HG02840 (cell line): ENCODE data around the gene OXNAD1.

Experiments used
- ATAC-seq: cut with Tn5 transposase; IDR thresholded peaks from one replicate; pipeline ENCODE4 v1.9.1; 2021; ENCODE audit warnings: mild to moderate bottlenecking, moderate library complexity, moderate number of reproducible peaks; ENCODE audit not compliant: unreplicated experiment, low FRiP score

The OXNAD1 gene

DNA sequence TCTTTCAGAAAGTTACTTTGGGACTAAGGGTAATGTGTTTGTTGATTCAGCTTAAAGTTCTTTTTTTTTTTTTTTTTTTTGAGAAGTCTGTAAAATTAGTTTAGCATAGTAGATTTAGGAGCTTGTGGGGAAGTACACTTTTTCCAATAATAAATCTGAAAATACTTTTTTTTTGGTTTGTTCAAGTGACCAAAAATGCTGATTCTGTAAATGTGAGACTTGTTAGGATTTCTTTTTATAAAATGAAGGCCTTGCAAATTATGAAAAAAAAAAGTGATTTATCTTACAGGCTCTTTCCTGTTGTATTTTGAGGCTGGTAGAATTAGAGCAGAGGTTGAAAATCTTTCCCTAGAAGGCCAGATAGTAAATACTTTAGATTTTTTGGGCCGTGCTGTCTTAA lies 7.6 kb downstream of the OXNAD1 start:
- ATAC-seq, result no peak

DNA sequence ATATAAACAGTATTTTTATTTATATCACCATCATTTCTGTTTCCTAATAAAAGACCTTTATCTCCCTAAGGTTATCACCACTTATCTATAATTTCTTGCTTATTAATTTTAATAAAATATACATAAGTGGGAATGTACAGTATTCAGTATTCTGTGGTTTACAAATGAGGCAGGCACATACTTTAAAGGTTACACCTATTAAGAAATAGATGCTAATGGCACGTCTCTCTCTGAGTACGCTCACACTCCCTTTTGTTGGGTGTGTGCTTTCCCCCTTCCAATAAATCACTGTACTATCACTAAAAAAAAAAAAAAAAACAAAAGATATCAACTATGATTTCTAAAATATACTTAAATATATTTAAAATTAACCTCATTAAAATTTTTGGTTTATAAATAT lies 8.9 kb downstream of the OXNAD1 start:
- no peak for ATAC-seq

DNA sequence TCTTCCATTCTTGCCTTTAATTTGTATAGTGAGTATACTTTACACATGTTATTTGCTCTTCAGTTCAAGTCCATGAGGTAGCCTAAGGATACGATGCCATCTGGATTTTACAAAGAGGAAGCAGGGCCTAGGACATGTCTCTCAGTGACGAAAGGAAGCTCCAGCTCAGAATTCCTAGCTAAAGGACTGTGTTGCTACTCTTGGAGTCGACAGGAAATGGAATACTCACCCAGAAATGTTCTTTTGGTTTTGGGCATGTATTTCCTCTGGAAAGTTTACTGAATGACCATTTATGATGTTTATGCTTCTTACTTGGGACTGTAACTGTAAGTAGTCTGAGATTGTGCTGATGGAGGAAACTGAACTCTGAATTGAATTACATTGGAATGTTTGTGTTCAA lies 12.5 kb downstream of the OXNAD1 start:
- no peak for ATAC-seq

DNA sequence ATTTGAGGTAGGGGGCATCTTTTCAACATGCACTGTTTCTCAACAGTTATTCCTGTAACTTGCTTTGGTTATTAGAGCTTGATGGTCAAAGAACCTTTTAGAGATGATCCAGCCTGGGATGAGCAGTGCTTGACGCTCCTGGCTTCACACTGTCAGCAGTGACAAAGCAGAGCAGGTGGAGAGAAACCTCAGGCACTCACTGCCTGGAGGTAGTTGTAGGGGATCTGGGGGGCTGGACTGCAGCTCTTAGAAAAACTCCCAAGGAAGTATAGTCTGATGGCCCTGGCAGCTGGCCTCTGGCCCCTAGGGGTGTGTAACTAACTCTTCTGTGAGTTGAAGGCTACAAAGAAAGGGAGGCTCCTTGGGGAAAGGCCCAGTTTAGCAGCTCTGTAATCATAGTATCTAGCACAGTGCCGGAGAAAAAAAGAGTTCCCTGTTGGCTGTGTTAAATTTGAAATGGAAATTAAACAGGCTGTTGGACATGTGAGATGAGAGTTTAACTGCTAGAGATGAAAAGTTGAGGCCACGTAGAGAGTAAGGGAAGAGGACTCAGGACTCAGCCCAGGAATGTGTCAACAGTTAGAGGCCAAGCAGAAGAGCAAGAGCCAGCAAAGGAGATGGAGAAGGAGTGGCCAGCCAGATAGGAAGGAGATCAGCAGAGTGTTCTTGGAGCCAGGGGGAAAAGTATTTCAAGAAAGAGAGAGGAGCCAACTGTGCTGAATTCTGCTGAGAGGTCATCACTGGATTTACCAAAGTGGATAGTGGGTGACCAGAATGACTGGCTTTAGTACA lies 14.2 kb downstream of the OXNAD1 start:
- no peak for ATAC-seq

DNA sequence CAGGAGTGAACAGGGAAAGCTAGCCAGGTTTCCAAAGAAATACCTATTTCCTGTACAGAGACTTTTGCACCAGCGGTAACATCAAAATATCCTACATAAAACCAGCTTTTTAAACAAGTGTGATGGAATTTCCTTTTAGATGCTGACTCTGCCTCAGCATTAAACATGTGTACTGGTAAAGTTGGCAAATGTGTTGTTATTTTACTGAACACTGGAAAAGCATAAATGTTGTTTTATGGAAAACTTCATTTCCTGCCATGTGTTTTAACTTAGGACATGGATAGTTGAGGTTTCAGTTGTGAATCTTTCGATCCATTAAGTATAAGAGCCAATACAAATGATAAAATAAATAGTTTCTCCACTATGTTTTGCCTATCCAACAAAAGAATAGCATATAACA lies 15.7 kb downstream of the OXNAD1 start:
- ATAC-seq, result no peak

DNA sequence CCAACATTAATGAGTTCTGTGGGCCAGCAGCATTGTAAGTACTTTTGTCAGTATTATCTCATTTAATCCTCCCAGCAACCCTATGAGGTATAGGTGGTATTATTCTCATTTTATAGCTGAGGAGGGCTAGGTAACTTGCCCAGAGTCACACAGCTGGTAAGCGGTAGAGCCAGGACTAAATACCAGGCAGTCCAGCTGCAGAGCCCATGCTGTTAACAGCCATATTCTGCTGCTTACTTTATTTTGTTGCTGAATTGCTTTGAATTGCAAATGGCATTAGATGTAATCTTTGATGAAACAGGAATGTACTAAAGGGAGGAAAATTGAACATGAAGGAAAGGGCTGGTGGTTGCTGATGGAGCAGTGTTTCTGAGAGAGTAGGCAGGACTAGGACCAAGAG lies 19.6 kb downstream of the OXNAD1 start:
- no peak for ATAC-seq

DNA sequence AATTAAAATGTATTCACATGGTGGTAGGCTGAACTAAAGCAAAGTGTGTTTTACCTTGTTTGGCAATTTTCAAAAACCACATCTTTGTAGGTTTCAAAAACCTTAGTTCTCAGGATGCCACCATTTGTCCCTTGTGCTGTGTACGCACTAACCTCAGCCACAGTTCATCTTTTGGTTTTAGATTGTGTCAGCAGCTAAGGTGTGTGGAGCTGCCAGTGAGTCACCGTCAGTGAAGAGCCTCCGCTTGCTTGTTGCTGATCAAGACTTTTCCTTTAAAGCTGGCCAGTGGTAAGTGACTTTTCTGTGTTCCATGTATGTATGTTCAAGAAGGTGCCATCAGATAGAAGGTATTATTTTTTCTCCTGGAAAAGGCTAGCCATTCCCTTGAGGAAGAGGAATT lies 21.1 kb downstream of the OXNAD1 start:
- ATAC-seq, result no peak

DNA sequence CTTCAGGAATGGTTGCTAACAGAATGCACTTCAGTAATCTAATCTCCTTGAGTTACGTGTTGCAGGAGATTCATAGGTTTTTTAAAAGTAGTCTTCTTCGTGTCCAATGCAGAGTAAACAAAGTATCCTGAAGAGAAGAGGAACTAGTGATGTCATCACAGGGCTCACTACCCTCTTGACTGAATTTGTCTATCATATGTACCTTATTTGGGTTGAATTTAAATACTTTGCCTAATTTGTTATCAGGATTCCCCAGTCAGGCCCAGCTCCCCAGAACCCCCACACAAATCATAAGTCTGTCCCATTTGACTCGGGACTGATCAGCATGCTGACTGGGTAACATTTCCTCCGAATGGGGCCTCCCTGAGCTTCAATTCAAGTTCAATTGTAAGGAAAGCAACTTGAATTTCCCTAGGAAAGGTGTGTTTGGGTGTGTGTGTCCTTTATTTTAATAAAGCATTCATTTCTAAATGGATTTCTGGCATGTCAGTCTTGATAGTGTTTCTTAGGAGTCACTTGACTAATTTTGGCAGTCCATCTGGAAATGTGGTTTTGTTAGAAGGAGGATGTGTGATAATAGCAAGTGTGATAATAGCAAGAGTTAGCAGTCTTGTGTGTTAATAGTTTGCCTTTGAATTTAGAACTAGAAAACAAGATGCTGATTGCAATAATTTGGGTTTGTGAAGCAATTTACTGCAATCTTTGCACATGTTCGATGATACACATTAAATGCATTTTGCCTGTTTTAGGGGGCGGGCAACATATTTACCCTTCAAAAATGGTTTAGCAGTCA lies 21.9 kb downstream of the OXNAD1 start:
- no peak for ATAC-seq

DNA sequence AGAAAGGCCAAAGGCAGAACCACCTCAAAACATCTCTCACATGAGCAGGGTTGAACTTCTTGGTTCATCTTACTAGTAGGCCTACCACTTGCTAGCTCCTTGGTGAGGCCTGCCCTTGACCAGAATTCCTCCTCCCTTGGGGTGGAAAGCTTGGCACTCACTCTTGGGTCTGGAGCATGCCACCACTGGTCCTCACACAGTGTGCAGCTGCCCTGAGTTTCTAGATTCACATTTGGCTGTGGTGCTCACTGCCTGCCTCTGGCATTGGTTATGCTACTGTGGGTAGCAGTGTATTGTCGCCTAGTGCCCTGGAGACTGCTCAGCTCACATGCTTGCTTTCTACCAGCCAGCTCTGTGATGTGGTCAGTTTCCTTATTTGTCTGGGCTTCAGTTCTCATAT lies 23.7 kb downstream of the OXNAD1 start:
- no peak for ATAC-seq

DNA sequence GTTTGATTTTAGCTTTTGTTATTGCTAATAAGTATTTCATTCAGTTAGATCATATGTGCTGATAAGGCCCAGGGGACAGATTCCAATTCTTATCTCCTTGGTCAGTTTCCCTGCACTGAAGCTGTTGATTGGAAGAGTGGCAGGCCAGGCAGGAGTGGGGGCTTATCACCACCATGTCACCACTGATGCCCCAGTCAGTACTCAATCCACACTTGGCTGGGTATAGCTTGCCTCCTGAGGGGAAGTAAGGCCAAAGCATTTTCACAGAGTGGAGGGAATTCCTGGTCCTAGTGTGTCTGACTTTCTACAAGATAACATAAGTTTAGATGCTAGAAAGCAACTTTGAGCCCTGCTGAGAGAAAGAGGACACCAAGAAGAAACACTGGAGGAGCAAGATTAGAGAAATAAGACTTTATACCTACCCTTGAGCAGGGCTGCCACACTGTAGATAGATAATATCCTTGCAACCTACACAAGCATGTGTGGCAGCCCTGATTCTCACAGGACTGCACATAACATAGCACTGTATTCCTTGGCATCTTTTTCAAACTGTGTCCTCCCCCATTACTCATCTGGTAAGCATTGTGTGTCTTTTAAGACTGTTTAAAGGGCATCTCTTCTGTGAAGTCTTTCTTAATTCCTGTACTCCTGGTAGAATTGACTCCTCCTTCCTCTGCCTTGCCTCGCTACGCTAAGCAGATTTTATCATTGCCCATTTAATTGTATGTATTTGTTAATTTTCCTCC lies 24.3 kb downstream of the OXNAD1 start:
- ATAC-seq, result no peak

DNA sequence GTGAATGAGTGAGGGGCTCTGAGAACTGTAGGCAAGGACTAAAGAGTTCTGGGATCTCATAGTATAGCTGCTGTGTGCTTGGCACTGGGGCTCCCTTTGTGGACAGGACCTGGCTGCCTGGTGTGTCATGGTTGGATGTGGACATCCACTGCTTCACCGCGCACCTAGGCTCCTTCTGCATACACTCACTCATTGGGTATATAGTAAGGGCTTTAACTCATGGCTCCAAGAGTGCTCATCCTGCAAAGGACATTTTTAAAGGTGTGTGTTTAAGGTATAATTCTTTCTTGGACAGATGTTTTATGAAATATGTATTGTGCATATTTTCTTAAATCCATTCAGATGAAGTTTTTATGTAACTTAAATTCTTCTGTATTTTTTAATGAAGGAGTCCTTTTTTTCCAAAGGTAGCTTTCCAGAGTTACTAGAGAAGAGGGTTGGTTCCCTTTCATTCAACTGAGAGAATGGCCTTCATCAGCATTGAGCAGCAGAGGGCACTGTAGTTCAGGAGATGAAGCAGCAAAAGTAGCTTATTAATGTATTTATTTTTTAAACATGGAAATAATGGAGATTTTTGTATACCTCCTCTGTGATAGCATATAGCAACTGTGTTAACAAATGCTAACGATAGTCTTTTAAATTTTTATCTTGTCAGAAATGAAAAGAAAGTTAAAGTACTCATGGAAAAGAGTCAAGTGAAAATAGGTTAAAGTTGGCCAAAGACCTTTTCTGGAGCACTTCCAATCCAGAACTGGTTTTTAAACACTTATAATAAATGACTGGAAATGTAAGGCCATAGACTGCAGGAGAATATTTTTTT lies 25.2 kb downstream of the OXNAD1 start:
- no peak for ATAC-seq

DNA sequence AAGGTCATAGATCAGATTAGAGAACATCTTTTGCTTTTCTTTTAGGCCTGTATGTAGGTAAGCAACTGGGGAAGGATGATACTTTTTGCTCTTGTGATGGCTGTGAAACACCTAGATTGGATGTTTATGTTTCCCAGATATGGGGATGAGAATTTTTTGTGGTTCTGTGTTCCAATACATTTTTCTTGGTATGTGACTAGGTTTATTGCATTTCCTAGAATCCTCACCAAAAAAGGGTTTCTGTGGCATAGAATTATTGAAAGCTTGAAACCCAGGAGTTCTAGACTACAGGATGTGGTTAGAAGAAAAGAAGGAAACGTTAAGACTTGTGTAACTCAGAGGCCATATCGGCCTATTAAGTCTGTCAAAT lies 25.8 kb downstream of the OXNAD1 start:
- no peak for ATAC-seq

DNA sequence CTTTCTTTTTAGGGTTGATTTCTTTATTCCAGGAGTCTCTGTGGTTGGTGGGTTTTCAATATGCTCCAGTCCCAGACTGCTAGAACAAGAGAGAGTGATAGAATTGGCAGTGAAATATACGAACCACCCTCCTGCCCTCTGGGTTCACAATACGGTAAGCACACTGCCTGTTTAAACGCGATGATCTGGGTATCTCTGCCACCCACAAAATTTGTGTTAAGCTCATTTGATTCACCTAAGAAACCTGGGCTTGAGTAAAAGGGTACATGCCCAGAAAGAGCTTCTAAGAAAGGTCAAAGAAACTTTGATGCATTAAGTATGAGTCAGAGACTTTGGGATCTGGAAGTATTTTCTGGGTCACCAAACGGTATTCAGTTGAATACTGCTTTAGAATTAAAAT lies 29.8 kb downstream of the OXNAD1 start:
- no peak for ATAC-seq

DNA sequence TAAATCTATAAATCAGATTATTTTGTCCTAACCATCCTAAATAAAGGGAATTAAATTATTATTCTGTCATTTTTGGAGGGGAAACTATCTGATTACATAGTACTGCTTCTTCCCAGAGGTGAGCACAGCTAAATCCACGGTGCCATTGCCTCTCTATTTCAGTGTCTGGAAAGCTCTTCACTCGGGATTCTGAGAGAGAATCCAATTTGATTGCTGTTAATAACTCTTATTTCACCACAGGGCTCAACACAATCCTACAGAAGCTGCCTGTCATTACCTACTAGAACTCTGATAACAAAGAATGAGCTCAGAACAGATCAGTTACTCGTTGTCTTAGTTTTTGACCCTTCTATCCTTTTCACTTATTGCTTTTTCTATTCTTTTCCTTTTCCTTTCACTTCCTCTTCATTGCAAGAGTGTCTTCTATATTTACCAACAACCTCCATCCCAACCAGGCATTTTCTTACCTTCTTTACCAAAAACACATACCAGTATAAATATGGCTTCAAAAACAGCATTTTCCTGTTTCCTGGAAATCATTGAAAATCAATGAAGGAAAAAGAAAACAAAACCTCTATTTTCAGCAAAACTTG lies 30.4 kb downstream of the OXNAD1 start:
- no peak for ATAC-seq

DNA sequence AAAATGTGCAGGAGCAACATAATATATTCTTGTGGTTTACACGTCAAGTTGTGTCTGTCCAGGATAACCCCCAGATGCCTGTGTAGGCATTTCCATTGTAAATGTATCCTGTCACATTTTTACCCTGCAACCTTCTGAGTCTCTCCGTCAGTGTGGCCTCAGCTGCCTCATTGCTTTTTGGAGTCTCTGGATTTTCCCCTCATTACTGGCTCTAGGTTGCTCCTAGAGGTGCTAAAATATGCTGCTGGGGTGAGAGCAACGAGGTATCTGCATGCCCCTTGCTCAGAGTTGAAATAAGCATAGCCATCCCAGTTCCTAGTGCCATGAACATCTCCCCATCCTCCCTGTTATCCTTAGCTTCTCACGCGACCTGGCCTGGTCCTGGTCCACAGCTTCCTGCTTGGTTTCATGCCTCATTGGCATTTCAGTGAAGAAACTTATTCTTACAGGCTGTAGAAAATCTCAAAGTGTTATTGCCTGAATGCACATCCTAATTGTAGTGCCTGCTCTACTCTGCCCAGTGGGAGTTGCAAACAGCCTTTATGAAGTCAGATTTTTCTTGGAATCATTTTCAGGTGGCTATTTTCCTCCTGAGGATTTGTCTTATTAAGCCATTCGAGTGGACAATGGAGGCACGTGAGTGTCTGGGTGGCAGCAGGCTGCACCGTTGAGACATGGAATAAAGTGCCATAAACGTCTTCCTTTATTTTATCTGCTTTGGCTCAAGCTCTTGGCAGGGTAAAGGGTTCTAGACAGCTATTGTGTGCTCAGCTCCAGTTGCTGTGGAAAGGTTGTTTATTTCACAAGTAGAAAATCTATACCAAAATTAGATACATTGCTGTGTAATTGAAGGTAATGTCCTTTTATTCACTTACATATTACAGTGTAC lies 33.2 kb downstream of the OXNAD1 start:
- ATAC-seq, result no peak

DNA sequence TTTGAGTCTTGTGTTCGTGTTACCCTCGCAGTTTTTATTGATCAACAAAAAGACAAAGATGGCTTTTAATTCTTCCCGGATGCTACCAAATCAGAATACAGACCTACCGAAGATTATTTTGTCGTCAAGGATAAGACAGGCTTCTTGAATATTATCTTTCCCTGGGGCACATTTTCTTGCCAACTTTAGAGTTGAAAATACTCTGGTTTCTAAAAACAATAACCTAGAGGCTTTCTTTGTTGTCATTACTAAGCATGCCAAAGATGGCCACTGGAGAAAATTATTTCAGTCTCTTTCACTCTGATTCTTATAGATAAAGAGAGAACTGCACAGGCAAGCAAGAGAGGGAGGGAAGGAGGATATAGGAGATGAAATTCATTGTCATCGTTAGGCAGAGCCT lies 33.9 kb downstream of the OXNAD1 start:
- ATAC-seq, result no peak

DNA sequence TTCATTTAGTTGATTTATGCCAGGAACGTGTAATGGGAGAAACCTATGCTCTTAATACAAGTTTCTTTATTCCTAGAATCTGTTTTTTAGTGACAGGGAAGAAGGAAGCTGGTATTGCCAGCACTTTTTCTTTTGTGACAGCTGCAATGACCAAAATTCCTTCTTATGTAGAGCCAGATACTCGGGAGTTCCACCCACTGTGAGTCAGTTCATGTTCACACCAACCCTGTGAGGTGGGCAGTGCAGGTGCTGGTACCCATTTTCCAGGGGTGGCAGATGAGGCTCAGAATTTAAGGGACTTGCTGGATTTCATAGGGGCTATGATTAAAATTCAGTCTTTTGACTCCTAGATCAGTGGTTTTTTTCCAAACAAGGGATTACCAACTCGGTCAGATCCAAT lies 34.7 kb downstream of the OXNAD1 start:
- no peak for ATAC-seq

DNA sequence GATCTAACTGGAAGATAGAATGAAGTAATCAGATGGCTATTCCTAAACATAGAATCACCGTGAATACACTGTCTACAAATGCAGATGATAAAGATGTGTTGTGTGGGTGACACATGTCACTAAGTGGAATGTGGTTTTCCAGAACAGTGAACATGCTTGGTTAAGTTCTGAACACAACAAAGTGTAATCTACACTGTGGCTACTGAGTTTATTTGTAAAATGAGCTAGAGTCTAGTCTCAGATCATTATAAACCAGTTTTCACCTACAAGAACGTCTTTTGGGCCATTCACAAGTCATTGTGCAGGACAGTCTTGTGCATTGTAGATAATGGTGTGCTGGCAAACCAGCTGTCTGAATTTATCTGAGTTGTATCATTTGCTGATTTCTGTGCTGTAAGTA lies 35.3 kb downstream of the OXNAD1 start:
- ATAC-seq, result no peak

DNA sequence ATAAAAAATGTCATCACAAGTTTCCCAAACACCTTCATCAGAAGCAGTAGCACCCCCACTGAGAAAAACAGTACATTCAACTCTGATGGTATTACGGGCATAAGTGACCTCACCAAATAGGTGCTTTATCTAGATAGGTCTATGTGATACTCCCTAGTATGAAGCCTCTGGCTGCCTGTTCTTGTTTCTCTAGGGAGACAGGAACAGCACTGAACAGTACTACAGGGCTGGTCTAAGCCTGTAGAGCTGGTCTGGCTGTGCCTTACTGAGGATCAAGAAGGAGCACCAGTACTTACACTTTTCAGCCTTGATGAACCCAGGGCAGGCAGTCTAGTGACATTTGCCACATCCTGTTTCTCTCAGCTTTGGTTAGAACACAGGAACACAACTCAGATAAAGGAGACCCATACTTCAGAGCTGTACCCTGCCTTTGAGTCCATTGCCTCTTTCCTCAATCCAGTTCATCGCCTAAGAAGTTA lies 35.9 kb downstream of the OXNAD1 start:
- ATAC-seq, result peak; percentile 56
